ENCODE measurements around the gene ANKRD30BL.
"Not testable (repeated sequence)": the region's sequence is repeated elsewhere in the genome, so short reads cannot be mapped to it uniquely, and the experiment has no call there.

The ANKRD30BL gene

GRCh38 chr2:132161161-132162124, at the start of gene ANKRD30BL:
TSS of gene ANKRD30BL (minus strand) at chr2:132161952. CDS start at chr2:132161705, 247 bp downstream.
- DNase-seq (ENCODE audit: low read depth) = not testable (repeated sequence)

- not testable (repeated sequence) for DNase-seq (ENCODE audit: low read depth)
Observed at GRCh38 chr2:132202866-132203265, 41.1 kb upstream of the ANKRD30BL start.

- not testable (repeated sequence) for DNase-seq (ENCODE audit: low read depth)
Observed at GRCh38 chr2:132192854-132193253, 31.1 kb upstream of the ANKRD30BL start.

- not testable (repeated sequence) for DNase-seq (ENCODE audit: low read depth)
Observed at GRCh38 chr2:132167100-132167499, 5.3 kb upstream of the ANKRD30BL start.

GRCh38 chr2:132162125-132162660, 441 bp upstream of the ANKRD30BL start:
- DNase-seq (ENCODE audit: low read depth) = not testable (repeated sequence)

- DNase-seq (ENCODE audit: low read depth) = not testable (repeated sequence)
Observed at GRCh38 chr2:132146774-132147173, 15.0 kb downstream of the ANKRD30BL start.

All from activated gamma-delta T cell treated with anti-CD3 and anti-CD28 coated beads, Interleukin-2, amount 50 U/mL, for 16 hours (primary cell).